ENCODE results near the gene ZSWIM8. TPM values are rescaled to one million over a fixed set of nuclear protein-coding genes. Genes with fewer than 3 reads are reported as not detected.
"Not testable (repeated sequence)": the region's sequence is repeated elsewhere in the genome, so short reads cannot be mapped to it uniquely, and the experiment has no call there.

Gene ZSWIM8
- total RNA-seq, 1 donor from 2014 or later = 102 TPM

GRCh38 chr10:73785721-73786511 lies 510 bp downstream of the ZSWIM8 start:
- Mint-ChIP-seq H3K36me3 (ENCODE audit: low read depth) (peaks cover 14% of the 10 kb centered on the region), H3K27ac (ENCODE audit: unreplicated experiment) (peak overlapping the region; percentile 99), H3K4me1 (ENCODE audit: low read depth) (peaks cover 47% of the 10 kb centered on the region), H3K4me3 (ENCODE audit: unreplicated experiment) (peak overlapping the region; percentile 99), H3K9me3 (ENCODE audit: low read depth) (no peaks in the 10 kb centered on the region), H3K27me3 (ENCODE audit: low read depth) (no peaks in the 10 kb centered on the region)
- no peak for DNase-seq (ENCODE audit: low spot score)
- TF ChIP-seq CTCF (IDR thresholded peaks at IDR 0.05) = no peak

GRCh38 chr10:73786512-73786885 lies 1.1 kb downstream of the ZSWIM8 start:
- H3K36me3 Mint-ChIP-seq (ENCODE audit: low read depth) = peaks cover 19% of the 10 kb centered on the region
- H3K4me1 Mint-ChIP-seq (ENCODE audit: low read depth) = peaks cover 43% of the 10 kb centered on the region
- no peak for DNase-seq (ENCODE audit: low spot score)
- TF ChIP-seq CTCF (IDR thresholded peaks at IDR 0.05) = no peak
- peak overlapping the region; percentile 96 for H3K27ac Mint-ChIP-seq (ENCODE audit: unreplicated experiment)
- no peaks in the 10 kb centered on the region for H3K27me3 Mint-ChIP-seq (ENCODE audit: low read depth)
- peak overlapping the region; percentile 99 for H3K4me3 Mint-ChIP-seq (ENCODE audit: unreplicated experiment)
- H3K9me3 Mint-ChIP-seq (ENCODE audit: low read depth) = no peaks in the 10 kb centered on the region

GRCh38 chr10:73787031-73787800 lies 1.8 kb downstream of the ZSWIM8 start:
- H3K27me3 Mint-ChIP-seq (ENCODE audit: low read depth); H3K9me3 Mint-ChIP-seq (ENCODE audit: low read depth): not testable (repeated sequence)
- DNase-seq (ENCODE audit: low spot score) = peak; percentile 57
- peak overlapping the region; percentile 59 for H3K27ac Mint-ChIP-seq (ENCODE audit: unreplicated experiment)
- peaks cover 20% of the 10 kb centered on the region for H3K36me3 Mint-ChIP-seq (ENCODE audit: low read depth)
- H3K4me3 Mint-ChIP-seq (ENCODE audit: unreplicated experiment) = peak overlapping the region; percentile 99
- peaks cover 41% of the 10 kb centered on the region for H3K4me1 Mint-ChIP-seq (ENCODE audit: low read depth)

GRCh38 chr10:73788864-73789658 lies 3.7 kb downstream of the ZSWIM8 start:
- Mint-ChIP-seq H3K36me3 (ENCODE audit: low read depth) (peaks cover 32% of the 10 kb centered on the region), H3K27ac (ENCODE audit: unreplicated experiment) (no peak overlapping the region), H3K9me3 (ENCODE audit: low read depth) (no peaks in the 10 kb centered on the region), H3K4me3 (ENCODE audit: unreplicated experiment) (no peak overlapping the region), H3K27me3 (ENCODE audit: low read depth) (no peaks in the 10 kb centered on the region), H3K4me1 (ENCODE audit: low read depth) (peaks cover 29% of the 10 kb centered on the region)
- no peak for TF ChIP-seq CTCF (IDR thresholded peaks at IDR 0.05)
- peak; percentile 64 for DNase-seq (ENCODE audit: low spot score)

- TF ChIP-seq CTCF (IDR thresholded peaks at IDR 0.05) = no peak
- DNase-seq (ENCODE audit: low spot score) = peak; percentile 64
- H3K27ac Mint-ChIP-seq (ENCODE audit: unreplicated experiment) = no peak overlapping the region
- no peak overlapping the region for H3K4me3 Mint-ChIP-seq (ENCODE audit: unreplicated experiment)
- peaks cover 35% of the 10 kb centered on the region for H3K36me3 Mint-ChIP-seq (ENCODE audit: low read depth)
- no peaks in the 10 kb centered on the region for H3K27me3 Mint-ChIP-seq (ENCODE audit: low read depth)
- H3K9me3 Mint-ChIP-seq (ENCODE audit: low read depth) = no peaks in the 10 kb centered on the region
- peaks cover 27% of the 10 kb centered on the region for H3K4me1 Mint-ChIP-seq (ENCODE audit: low read depth)
Observed at GRCh38 chr10:73789659-73790055, 4.3 kb downstream of the ZSWIM8 start.

Measured in chondrocyte (in vitro differentiated cells).